ENCODE data around the gene MOGAT3. TPM values are rescaled to one million over a fixed set of nuclear protein-coding genes. Genes with fewer than 3 reads are reported as not detected.

MOGAT3 gene
- total and polyA plus RNA-seq, 9 of the 15 experiments (the other 6 are each of a cell fraction or from before 2014, with no cell fraction given): 0.07 to 0.17 (median 0.13) TPM; not detected in 6

DNA sequence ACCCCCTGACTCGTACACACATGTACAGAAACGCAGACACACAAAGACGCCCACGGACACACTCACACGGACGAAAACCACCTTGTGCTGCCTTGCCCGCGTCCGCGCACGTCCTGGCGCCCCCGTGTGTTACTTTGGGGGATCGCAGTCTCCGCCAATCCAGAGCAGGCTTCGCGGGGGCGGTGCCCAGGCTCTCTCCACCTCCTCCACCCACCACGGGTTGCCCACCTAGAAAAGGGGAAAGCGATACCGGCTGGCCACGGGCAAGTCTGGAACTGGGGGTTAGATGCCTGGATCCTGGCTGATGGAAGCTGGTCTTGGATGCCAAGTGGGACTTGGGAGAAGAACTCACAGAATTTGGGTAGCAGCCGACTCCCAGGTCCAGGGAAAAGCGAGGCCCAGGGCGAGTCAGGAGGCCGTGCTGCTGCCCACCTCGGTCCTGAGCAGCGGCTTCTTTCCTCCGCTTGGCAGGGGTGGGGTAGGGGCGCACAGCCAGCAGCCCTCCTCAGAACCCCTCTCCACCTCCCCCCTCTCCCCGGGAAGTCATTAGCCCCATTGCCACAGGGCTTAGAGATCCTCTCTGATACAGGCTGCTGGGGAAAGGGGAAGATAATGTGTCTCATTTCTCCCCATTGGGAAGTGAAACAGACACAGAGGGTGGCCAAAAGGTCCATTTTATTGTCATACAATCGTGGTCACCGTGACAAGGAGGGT lies 30.8 kb downstream of the MOGAT3 start (continued):
- TF ChIP-seq, protein P1, sequence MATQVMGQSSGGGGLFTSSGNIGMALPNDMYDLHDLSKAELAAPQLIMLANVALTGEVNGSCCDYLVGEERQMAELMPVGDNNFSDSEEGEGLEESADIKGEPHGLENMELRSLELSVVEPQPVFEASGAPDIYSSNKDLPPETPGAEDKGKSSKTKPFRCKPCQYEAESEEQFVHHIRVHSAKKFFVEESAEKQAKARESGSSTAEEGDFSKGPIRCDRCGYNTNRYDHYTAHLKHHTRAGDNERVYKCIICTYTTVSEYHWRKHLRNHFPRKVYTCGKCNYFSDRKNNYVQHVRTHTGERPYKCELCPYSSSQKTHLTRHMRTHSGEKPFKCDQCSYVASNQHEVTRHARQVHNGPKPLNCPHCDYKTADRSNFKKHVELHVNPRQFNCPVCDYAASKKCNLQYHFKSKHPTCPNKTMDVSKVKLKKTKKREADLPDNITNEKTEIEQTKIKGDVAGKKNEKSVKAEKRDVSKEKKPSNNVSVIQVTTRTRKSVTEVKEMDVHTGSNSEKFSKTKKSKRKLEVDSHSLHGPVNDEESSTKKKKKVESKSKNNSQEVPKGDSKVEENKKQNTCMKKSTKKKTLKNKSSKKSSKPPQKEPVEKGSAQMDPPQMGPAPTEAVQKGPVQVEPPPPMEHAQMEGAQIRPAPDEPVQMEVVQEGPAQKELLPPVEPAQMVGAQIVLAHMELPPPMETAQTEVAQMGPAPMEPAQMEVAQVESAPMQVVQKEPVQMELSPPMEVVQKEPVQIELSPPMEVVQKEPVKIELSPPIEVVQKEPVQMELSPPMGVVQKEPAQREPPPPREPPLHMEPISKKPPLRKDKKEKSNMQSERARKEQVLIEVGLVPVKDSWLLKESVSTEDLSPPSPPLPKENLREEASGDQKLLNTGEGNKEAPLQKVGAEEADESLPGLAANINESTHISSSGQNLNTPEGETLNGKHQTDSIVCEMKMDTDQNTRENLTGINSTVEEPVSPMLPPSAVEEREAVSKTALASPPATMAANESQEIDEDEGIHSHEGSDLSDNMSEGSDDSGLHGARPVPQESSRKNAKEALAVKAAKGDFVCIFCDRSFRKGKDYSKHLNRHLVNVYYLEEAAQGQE (IDR thresholded peaks at IDR 0.05; ENCODE audit: borderline replicate concordance): peak; percentile 82
- TF ChIP-seq, protein P1 (CRISPR knock-in tag; IDR thresholded peaks at IDR 0.05; ENCODE audit: low read depth): peak; percentile 62; the same call in 1 of the 2 replicates
- peak; percentile 80 for TF ChIP-seq KLF16 (IDR thresholded peaks at IDR 0.05)
- no peak for TF ChIP-seq ZNF780A (CRISPR knock-in tag; IDR thresholded peaks at IDR 0.05)
- 0 out of 2 replicates have a peak, but pooled peaks have one; percentile 38 for TF ChIP-seq RBFOX2 (IDR thresholded peaks at IDR 0.05; ENCODE audit: low read depth, low read length)
- TF ChIP-seq GTF2B (IDR thresholded peaks at IDR 0.05; ENCODE audit: extremely low read depth, insufficient read length): no peak
- peak; percentile 40; the same call in 1 of the 2 replicates for TF ChIP-seq JUN (IDR thresholded peaks at IDR 0.05; ENCODE audit: borderline replicate concordance, low read depth, low read length)
- no peak for TF ChIP-seq JUN (CRISPR knock-in tag; IDR thresholded peaks at IDR 0.05; ENCODE audit: borderline replicate concordance)
- TF ChIP-seq FOSL1 (tag; conservative IDR thresholded peaks at IDR 0.05): no peak
- peak in 1 of 2 experiments; percentile 65; a peak in 2 of 4 replicates for TF ChIP-seq MAZ (CRISPR knock-in tag; conservative IDR thresholded peaks at IDR 0.05 in 1 of 2, IDR thresholded peaks at IDR 0.05 in 1 of 2)
- no peak for TF ChIP-seq TRIM24 (IDR thresholded peaks at IDR 0.05)
- peak; percentile 64; the same call in 1 of the 2 replicates for TF ChIP-seq CXXC5 (CRISPR knock-in tag; IDR thresholded peaks at IDR 0.05)
- peak; percentile 49; the same call in 1 of the 2 replicates for TF ChIP-seq TFAP4 (CRISPR knock-in tag; IDR thresholded peaks at IDR 0.05; ENCODE audit: borderline replicate concordance)
- no peak for TF ChIP-seq FOXP4 (CRISPR knock-in tag; IDR thresholded peaks at IDR 0.05; ENCODE audit: borderline replicate concordance)
- TF ChIP-seq NFE2L1 (tag; IDR thresholded peaks at IDR 0.05; ENCODE audit: borderline replicate concordance, low read depth): no peak

All from K562 (cell line).